Bronchial smooth muscle cell (primary cell): ENCODE data around the gene HEXA. TPM values are rescaled to one million over a fixed set of nuclear protein-coding genes. Genes with fewer than 3 reads are reported as not detected.

Experiments used
- total RNA-seq: library from RNA; depleted of rRNA; stranded (reverse); fragments of >200 nt; gene quantifications from 2 replicates; pipeline ENCODE4 v1.2.1, GENCODE V29; 2014

HEXA gene
- total RNA-seq: 74.7 and 92.7 TPM in 2 replicates

GRCh38 chr15:72375846-72376581 lies at the start of gene HEXA:
TSS of gene HEXA (minus strand) at chr15:72376014. CDS start at chr15:72375972, 42 bp downstream.

DNA sequence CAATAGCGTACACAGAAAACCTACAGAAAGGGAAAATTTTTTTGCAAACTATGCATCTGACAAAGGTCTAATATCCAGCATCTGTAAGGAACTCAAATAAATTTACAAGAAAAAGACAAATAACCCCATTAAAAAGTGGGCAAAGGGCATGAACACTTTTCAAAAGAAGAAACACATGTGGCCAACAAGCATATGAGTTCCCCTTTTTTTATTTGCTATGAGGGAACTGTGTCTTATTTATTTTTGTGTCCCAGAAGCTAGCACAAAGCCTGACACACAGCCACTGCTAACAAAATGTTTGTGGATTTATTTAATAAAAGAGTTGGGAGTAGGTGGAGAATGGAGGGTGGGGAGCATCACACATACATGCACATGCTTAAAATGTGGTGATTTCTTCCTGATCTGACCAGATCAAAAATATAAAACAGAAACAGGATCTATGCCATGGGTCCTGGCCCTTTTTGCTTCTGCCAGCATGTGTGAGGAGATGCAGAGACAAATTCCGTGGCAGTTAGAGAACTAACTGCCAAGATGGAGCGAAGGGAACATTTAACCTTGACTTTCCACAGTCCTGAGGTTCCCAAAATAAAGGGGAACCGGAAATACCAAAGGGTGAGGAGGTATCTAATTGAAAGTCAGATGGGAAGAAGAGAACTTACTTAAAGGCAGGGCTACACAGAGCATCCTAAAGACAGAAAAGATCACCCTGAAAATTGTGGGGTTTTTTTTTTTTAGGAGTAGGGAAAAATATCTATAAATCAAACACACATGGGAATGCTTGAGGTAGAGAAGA lies 22.2 kb upstream of the HEXA start, which contains the start of gene TMEM202:
TSS of gene TMEM202 (plus strand) at position 510 of the 793 bp plus-strand sequence. CDS start at position 532, 22 bp downstream.

GRCh38 chr15:72319985-72320671 lies 55.7 kb downstream of the HEXA start, which contains the start of gene CELF6:
TSS of gene CELF6 (minus strand) at chr15:72320157. CDS start at chr15:72319874, 283 bp downstream.

Other genes with a start within 250 kb of the HEXA start
- 0.09 and 0.16 TPM in 2 replicates for gene GRAMD2A, start 178.2 kb downstream of the HEXA start, total RNA-seq
- 1,235 and 2,310 TPM in 2 replicates for gene PKM, start 144.8 kb downstream of the HEXA start, total RNA-seq
- 12.3 and 18.1 TPM in 2 replicates for gene PARP6, start 103.5 kb downstream of the HEXA start, total RNA-seq
- 0.26 and 0.47 TPM in 2 replicates for gene CELF6, start 55.9 kb downstream of the HEXA start, total RNA-seq
- gene TMEM202, start 22.3 kb upstream of the HEXA start, total RNA-seq: not detected in 2 replicates
- 35.0 and 71.2 TPM in 2 replicates for gene ARIH1, start 98.3 kb upstream of the HEXA start, total RNA-seq